ENCODE results near the gene MRPL49.
A peak's percentile ranks its signal among the peaks of the same experiment; 100 is the strongest.

The MRPL49 gene

GRCh38 chr11:65102142-65103095, 19.7 kb upstream of the MRPL49 start:
- peak; percentile 78 for DNase-seq (ENCODE audit: low spot score)

- no peak for DNase-seq (ENCODE audit: low spot score)
Observed at GRCh38 chr11:65103476-65103875, 18.6 kb upstream of the MRPL49 start.

- no peak for DNase-seq (ENCODE audit: low spot score)
Observed at GRCh38 chr11:65104628-65105027, 17.5 kb upstream of the MRPL49 start.

- DNase-seq (ENCODE audit: low spot score): no peak
Observed at GRCh38 chr11:65107078-65107477, 15.0 kb upstream of the MRPL49 start.

- no peak for DNase-seq (ENCODE audit: low spot score)
Observed at GRCh38 chr11:65107751-65108468, 14.2 kb upstream of the MRPL49 start.

- DNase-seq (ENCODE audit: low spot score): no peak
Observed at GRCh38 chr11:65108469-65109123, 13.5 kb upstream of the MRPL49 start.

GRCh38 chr11:65109231-65110198, 12.6 kb upstream of the MRPL49 start:
- DNase-seq (ENCODE audit: low spot score): no peak

- peak; percentile 76 for DNase-seq (ENCODE audit: low spot score)
Observed at GRCh38 chr11:65110354-65110861, 11.7 kb upstream of the MRPL49 start.

GRCh38 chr11:65111159-65111743, 10.9 kb upstream of the MRPL49 start:
- DNase-seq (ENCODE audit: low spot score): no peak

- DNase-seq (ENCODE audit: low spot score): peak; percentile 97
Observed at GRCh38 chr11:65111744-65112545, 10.2 kb upstream of the MRPL49 start, which contains the start of gene TM7SF2. Gene TM7SF2 (plus strand): TSS chr11:65111872. CDS start chr11:65112016, 144 bp downstream.

GRCh38 chr11:65112546-65113360, 9.4 kb upstream of the MRPL49 start:
- no peak for DNase-seq (ENCODE audit: low spot score)

GRCh38 chr11:65113361-65113756, 8.8 kb upstream of the MRPL49 start:
- DNase-seq (ENCODE audit: low spot score): no peak

- no peak for DNase-seq (ENCODE audit: low spot score)
Observed at GRCh38 chr11:65113839-65114238, 8.3 kb upstream of the MRPL49 start.

- no peak for DNase-seq (ENCODE audit: low spot score)
Observed at GRCh38 chr11:65114538-65115171, 7.5 kb upstream of the MRPL49 start.

GRCh38 chr11:65115361-65116082, 6.6 kb upstream of the MRPL49 start:
- no peak for DNase-seq (ENCODE audit: low spot score)

GRCh38 chr11:65116370-65117205, 5.5 kb upstream of the MRPL49 start:
- DNase-seq (ENCODE audit: low spot score): no peak
